Effector memory CD4-positive, alpha-beta T cell (primary cell): Measurements from ENCODE around the gene EEF2K.
"Not testable (repeated sequence)": the region's sequence is repeated elsewhere in the genome, so short reads cannot be mapped to it uniquely, and the experiment has no call there.

ENCODE experiments used
- DNase-seq, 3 donors: peaks; one replicate each; pipeline ENCODE4 v3.0.0-alpha.2; 2020
- H3K27ac ChIP-seq: 2 replicates; pipeline ENCODE4 v1.7.0; 2013; ENCODE audit warnings: mild to moderate bottlenecking, low read length, moderate library complexity; ENCODE audit not compliant: insufficient read depth, poor library complexity, severe bottlenecking
- H3K27me3 ChIP-seq: replicated peaks from 2 replicates; pipeline ENCODE4 v1.7.0; 2013; ENCODE audit warnings: mild to moderate bottlenecking, low read length; ENCODE audit not compliant: insufficient read depth, control insufficient read depth, poor library complexity, severe bottlenecking
- H3K36me3 ChIP-seq: 2 replicates; pipeline ENCODE4 v1.7.0; 2013; ENCODE audit warnings: mild to moderate bottlenecking, low read length, moderate library complexity; ENCODE audit not compliant: control insufficient read depth, insufficient read depth
- H3K4me1 ChIP-seq: 2 replicates; pipeline ENCODE4 v1.7.0; 2013; ENCODE audit warnings: low read length, mild to moderate bottlenecking; ENCODE audit not compliant: control insufficient read depth, insufficient read depth, poor library complexity, severe bottlenecking
- H3K4me3 ChIP-seq: 2 replicates; pipeline ENCODE4 v1.7.0; 2013; ENCODE audit warnings: low read length, low read depth, mild to moderate bottlenecking; ENCODE audit not compliant: insufficient read depth, poor library complexity, severe bottlenecking
- H3K9me3 ChIP-seq: 2 replicates; pipeline ENCODE4 v1.7.0; 2013; ENCODE audit warnings: mild to moderate bottlenecking, low read length, moderate library complexity; ENCODE audit not compliant: control insufficient read depth

The EEF2K gene

DNA sequence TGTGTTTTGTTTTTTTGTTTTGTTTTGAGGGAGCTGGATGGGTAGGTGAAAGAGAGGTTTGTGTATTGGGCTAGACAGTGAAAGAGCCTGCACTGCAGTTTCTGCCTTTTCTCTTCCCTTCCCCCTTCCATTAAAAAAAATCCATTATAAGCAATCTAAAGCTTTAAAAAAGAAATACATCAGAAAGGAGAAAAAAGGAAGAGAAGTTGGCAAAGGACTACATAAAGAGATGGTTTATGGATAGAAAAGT, 10.7 kb upstream of the EEF2K start:
- Histone ChIP-seq H3K27me3 (no peaks in the 10 kb centered on the region), H3K27ac (peak overlapping the region; percentile 71), H3K4me3 (peak overlapping the region; percentile 61), H3K9me3 (no peaks in the 10 kb centered on the region), H3K4me1 (peaks cover 30% of the 10 kb centered on the region), H3K36me3 (no peaks in the 10 kb centered on the region)
- DNase-seq, result no peak

DNA sequence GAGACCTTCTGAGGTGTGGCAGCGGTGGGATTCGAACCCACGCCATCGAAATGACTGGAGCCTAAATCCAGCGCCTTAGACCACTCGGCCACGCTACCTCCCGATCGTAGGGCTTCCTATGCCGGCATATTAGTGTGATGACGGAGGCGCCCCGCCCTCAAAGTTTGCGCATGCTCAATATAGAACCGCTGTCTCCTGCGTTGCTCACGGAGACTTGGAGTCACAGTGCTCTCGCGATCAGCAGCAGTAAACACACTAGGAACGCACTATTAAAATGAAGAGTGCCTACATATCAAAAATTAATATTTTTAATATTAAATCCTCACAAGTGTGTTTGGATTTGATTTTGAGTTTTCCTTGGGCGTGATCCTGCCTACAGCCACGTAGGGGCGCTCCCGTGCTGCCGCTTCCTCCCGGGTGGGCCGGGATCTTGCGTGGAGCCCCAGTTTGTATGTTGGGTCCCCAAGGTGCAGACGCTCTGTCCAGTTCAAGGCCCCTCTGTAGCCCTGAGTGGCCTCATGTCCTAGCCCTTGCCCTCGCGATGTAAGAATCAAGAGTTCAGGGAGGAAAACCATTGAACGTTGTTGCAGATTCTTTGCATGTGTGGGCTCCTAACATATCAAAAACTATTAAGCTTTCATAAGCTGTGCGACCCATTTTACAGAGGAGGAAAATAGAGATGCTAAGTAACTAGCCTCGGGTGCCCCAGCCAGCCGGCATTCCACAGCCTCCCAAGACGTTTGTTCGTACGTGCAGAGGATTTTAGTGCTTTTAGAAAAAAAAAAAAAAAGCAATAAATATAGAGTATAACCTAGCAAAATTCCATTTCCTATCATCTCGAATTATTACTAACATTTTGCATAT, 10.2 kb upstream of the EEF2K start:
- DNase-seq, result peak; percentile 81 to 88 (median 82)
- peaks cover 28% of the 10 kb centered on the region for H3K4me1 ChIP-seq
- peak overlapping the region; percentile 61 for H3K4me3 ChIP-seq
- H3K27me3 ChIP-seq, result no peaks in the 10 kb centered on the region
- H3K9me3 ChIP-seq, result no peaks in the 10 kb centered on the region
- H3K36me3 ChIP-seq, result no peaks in the 10 kb centered on the region
- H3K27ac ChIP-seq, result peak overlapping the region; percentile 71

DNA sequence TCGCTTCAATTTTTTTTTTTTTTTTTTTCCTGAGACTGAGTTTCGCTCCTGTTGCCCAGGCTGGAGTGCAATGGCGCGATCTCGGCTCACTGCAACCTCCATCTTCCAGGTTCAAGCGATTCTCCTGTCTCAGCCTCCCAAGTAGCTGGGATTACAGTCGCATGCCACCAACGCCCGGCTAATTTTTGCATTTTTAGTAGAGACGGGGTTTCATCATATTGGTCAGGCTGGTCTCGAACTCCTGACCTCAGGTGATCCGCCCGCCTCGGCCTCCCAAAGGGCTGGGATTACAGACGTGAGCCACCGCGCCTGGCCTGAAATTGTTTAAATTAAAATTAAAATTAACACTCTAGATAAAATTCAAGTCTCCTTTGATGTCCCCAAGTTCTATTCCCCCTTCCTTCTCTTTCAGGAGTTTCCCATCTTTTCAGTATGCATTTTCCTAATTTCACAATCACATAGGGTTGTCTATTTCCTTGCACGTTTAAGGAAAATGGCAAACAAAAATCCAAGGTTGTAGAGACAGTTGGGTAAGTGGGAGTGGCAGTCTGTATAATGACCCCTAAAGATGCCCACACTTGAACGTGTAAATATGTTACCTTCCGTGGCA, 9.4 kb upstream of the EEF2K start:
- not testable (repeated sequence) for H3K4me3 ChIP-seq, H3K27ac ChIP-seq, H3K36me3 ChIP-seq, DNase-seq, H3K9me3 ChIP-seq, H3K27me3 ChIP-seq
- peaks cover 22% of the 10 kb centered on the region for H3K4me1 ChIP-seq

DNA sequence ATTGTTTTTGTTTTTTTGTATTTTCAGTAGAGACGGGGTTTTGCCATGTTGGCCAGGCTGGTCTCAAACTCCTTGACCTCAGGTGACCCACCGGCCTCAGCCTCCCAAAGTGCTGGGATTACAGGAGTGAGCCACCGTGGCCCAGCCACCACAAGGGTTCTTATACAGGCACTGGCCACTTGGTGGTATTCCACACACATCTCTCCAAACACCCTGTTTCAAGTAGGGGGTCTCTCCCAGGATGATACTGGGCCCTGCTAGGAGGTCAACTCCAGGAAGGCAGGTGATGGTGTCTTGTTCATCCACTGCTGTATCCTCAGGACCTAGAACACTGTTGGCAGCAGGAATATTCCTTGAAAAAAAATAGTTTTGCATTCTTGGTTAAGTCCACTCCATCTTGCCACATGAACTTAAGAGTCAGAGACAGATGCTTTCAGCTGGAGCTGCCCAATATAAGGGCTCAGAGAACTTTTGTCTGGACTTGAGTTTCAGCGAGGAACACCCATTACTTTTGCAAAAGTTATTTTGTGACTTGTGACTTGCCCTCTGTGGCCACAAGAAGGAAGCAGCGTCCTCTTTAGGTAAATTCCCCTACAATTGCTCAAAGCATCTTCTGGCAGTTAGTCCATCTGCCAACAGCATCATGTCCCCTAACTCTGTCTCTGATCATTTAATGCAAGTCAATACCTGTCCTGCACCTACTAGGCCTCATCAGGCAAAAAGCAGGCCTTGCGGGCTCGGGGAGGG, 7.4 kb upstream of the EEF2K start:
- DNase-seq, result no peak
- Histone ChIP-seq H3K4me1 (peaks cover 11% of the 10 kb centered on the region), H3K4me3 (no peak overlapping the region), H3K27ac (no peak overlapping the region), H3K27me3 (no peaks in the 10 kb centered on the region), H3K9me3 (no peaks in the 10 kb centered on the region), H3K36me3 (no peaks in the 10 kb centered on the region)

DNA sequence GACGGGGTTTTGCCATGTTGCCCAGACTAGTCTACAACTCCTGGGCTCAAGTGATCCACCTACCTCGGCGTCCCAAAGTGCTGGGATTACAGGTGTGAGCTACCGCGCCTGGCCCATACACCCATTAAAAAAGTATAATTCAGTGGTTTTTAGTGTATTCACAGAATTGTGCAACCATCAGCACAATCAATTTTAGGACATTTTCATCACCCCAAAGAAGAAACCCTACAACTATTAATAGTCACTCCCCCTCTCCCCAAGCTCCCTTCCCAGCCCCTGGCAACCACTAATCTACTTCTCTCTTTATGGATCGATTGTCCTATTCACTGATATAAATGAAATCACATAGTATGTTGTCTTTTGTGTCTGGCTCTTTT, 3.8 kb upstream of the EEF2K start:
- Histone ChIP-seq H3K4me3 (no peak overlapping the region), H3K4me1 (peaks cover 5% of the 10 kb centered on the region), H3K27me3 (no peaks in the 10 kb centered on the region), H3K9me3 (no peaks in the 10 kb centered on the region), H3K36me3 (no peaks in the 10 kb centered on the region), H3K27ac (no peak overlapping the region)
- no peak for DNase-seq

DNA sequence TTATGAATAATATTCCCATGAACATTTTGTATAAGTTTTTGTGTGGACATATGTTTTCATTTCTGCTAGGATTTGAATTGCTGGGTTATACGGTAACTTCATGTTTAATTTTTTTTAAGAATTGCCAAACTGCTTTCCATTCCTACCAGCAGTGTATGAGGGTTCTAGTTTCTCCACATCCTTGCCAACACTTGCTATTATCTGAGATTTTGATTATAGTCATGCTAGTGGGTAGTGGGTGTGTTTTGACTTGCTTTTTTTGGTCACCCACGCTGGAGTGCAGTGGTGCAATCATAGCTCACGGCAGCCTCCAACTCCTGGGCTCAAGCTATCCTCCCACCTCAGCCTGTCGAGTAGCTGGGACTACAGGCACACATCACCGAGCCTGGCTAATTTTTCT, 3.0 kb upstream of the EEF2K start:
- Histone ChIP-seq H3K27me3 (no peaks in the 10 kb centered on the region), H3K27ac (no peak overlapping the region), H3K9me3 (no peaks in the 10 kb centered on the region), H3K4me3 (no peak overlapping the region), H3K36me3 (no peaks in the 10 kb centered on the region), H3K4me1 (peaks cover 10% of the 10 kb centered on the region)
- no peak for DNase-seq

DNA sequence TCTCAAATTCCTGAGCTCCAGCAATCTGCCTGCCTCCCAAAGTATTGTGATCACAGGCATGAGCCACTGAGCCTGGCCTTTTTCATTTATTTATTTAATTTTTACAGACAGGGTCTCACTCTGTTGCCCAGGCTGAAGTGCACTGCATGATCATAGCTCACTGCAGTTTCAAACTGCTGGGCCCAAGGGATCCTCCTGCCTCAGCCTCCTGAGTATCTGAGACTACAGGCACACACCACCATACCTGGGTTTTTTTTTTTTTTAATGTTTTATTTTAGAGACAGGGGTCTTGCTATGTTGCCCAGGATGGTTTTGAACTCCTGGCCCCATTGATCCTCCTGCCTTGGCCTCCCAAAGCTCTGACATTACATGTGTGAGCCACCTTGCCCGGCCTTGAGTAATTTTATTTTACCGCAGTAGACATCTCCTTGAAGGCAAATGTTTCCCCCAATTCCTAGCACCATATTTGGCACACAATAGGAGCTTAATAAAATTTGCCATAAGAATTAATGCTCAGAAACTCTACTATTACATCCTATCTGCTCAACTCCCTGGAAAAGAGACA, 1.9 kb upstream of the EEF2K start:
- DNase-seq, result no peak
- no peaks in the 10 kb centered on the region for H3K9me3 ChIP-seq
- H3K4me3 ChIP-seq, result no peak overlapping the region
- H3K4me1 ChIP-seq, result peaks cover 10% of the 10 kb centered on the region
- no peaks in the 10 kb centered on the region for H3K36me3 ChIP-seq
- no peak overlapping the region for H3K27ac ChIP-seq
- H3K27me3 ChIP-seq, result no peaks in the 10 kb centered on the region

DNA sequence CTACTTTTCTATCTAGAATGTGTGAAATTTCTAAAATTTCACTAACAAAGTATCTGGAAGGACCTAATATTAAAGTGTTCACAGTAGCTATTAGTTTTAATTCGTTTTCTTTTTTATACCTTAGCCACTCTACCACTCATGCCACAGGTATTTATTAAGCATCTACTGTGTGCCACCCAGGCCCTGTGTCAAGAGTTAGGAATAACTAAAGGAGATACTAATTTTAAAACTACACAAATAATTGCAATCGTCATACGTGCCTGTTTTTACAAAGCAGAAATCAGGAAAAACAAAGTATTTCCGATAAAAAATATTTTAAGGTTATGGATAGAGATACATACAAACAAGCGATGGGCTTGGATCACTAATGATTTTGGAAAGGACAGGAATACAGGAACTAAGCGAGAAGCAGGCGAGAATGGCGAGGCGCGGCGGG, 483 bp upstream of the EEF2K start:
- H3K9me3 ChIP-seq, result no peaks in the 10 kb centered on the region
- peak overlapping the region; percentile 58 for H3K27ac ChIP-seq
- H3K27me3 ChIP-seq, result no peaks in the 10 kb centered on the region
- peak overlapping the region; percentile 93 for H3K4me3 ChIP-seq
- no peaks in the 10 kb centered on the region for H3K36me3 ChIP-seq
- DNase-seq, result no peak
- peaks cover 10% of the 10 kb centered on the region for H3K4me1 ChIP-seq

DNA sequence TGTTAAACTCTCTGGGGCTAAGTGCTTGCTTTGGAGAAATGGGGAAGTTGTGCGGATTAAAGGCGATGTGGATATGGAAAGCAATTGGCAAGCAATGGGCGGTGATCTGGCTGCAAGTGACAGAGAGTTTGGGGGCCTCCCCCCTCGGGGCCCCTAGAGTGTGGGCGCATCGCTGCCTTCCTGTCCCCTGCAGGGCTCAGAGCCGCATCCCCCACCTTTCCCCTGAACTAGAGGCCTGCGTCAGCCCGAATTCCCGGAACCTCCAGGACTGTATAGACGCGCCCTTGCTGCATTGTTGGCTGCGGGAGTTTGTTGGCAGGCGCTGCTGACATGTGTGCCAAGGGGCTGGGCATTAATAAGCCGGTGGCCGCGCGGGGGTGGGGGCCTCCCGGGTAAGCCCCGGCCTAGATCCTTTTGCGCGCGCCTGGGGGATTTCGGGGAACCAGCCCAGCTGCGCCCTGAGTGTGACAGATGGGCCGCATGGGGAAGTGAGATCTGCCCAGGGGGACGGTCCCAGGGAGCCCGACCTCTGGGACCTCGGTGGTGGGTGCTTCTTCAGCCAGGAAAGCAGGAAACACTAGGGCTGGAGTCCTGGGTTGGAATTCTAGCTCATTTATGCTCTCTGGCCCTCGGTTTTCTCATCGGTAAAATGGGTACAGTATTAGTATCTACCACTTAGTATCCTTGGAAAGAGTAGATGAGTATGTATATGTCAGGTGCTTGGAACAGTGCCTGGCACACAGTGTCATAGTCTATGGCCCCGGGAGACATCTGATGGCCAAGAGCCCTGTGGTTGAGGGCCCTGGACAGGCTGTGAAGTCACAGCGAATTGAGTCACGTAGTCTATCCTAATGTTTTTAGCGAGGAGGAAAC, 1.0 kb downstream of the EEF2K start:
- H3K9me3 ChIP-seq, result no peaks in the 10 kb centered on the region
- H3K36me3 ChIP-seq, result no peaks in the 10 kb centered on the region
- H3K27me3 ChIP-seq, result no peaks in the 10 kb centered on the region
- peak; percentile 30 to 45 (median 43) for DNase-seq
- peak overlapping the region; percentile 58 for H3K27ac ChIP-seq
- H3K4me3 ChIP-seq, result peak overlapping the region; percentile 93
- peaks cover 10% of the 10 kb centered on the region for H3K4me1 ChIP-seq
